22Rv1 (cell line): Measurements from ENCODE around the gene SPTBN1.

ENCODE experiments used
- H3K27ac ChIP-seq: fragments of 450-650 bp; 2 replicates; pipeline ENCODE4 v1.5.1; 2017
- CTCF ChIP-seq: fragments of 450-650 bp; IDR thresholded peaks from 2 replicates; pipeline ENCODE4 v1.5.1; 2017; ENCODE audit warnings: mild to moderate bottlenecking
- ZFX ChIP-seq: fragments of 450-650 bp; IDR thresholded peaks from 2 replicates; pipeline ENCODE4 v1.6.1; 2017; ENCODE audit warnings: antibody characterized with exemption, borderline replicate concordance

SPTBN1 gene

GRCh38 chr2:54470266-54470938, 14.3 kb downstream of the SPTBN1 start:
- no peak overlapping the region for H3K27ac ChIP-seq
- TF ChIP-seq CTCF (no peak), ZFX (no peak)

- no peak for TF ChIP-seq CTCF
- no peak for TF ChIP-seq ZFX
- no peak overlapping the region for H3K27ac ChIP-seq
Observed at GRCh38 chr2:54471221-54471711, 15.1 kb downstream of the SPTBN1 start.

GRCh38 chr2:54473851-54474250, 17.7 kb downstream of the SPTBN1 start:
- TF ChIP-seq ZFX (no peak), CTCF (no peak)
- no peak overlapping the region for H3K27ac ChIP-seq

GRCh38 chr2:54475285-54475684, 19.2 kb downstream of the SPTBN1 start:
- TF ChIP-seq ZFX (no peak), CTCF (no peak)
- H3K27ac ChIP-seq, result no peak overlapping the region

GRCh38 chr2:54475919-54476318, 19.8 kb downstream of the SPTBN1 start:
- TF ChIP-seq CTCF, result no peak
- TF ChIP-seq ZFX, result no peak
- no peak overlapping the region for H3K27ac ChIP-seq

GRCh38 chr2:54476852-54477251, 20.7 kb downstream of the SPTBN1 start:
- TF ChIP-seq ZFX, result no peak
- TF ChIP-seq CTCF, result no peak
- no peak overlapping the region for H3K27ac ChIP-seq

- TF ChIP-seq CTCF (no peak), ZFX (no peak)
- H3K27ac ChIP-seq, result no peak overlapping the region
Observed at GRCh38 chr2:54477896-54478295, 21.8 kb downstream of the SPTBN1 start.
